GF-D8 (cell line): ENCODE results near the gene IQGAP2.
"Not testable (repeated sequence)": the region's sequence is repeated elsewhere in the genome, so short reads cannot be mapped to it uniquely, and the experiment has no call there.

Experiments used
- DNase-seq: peaks from one replicate; lab custom pipeline; 2025; lab: John Stamatoyannopoulos, UW

IQGAP2 gene

GRCh38 chr5:76663573-76663972 lies 260.5 kb downstream of the IQGAP2 start:
- DNase-seq: no peak

GRCh38 chr5:76664079-76664478 lies 261.0 kb downstream of the IQGAP2 start:
- DNase-seq: no peak

GRCh38 chr5:76667495-76667894 lies 264.4 kb downstream of the IQGAP2 start:
- no peak for DNase-seq

- no peak for DNase-seq
These were observed 266.2 kb downstream of the IQGAP2 start for GRCh38 chr5:76669245-76669644.

GRCh38 chr5:76670508-76670907 lies 267.4 kb downstream of the IQGAP2 start:
- no peak for DNase-seq

GRCh38 chr5:76672242-76672641 lies 269.2 kb downstream of the IQGAP2 start:
- DNase-seq: no peak

- DNase-seq: no peak
These were observed 270.0 kb downstream of the IQGAP2 start for GRCh38 chr5:76673125-76673524.

GRCh38 chr5:76674330-76675066 lies 271.4 kb downstream of the IQGAP2 start:
- no peak for DNase-seq

- DNase-seq: no peak
These were observed 272.3 kb downstream of the IQGAP2 start for GRCh38 chr5:76675364-76675763.

- DNase-seq: no peak
These were observed 274.9 kb downstream of the IQGAP2 start for GRCh38 chr5:76677849-76678472.

GRCh38 chr5:76679231-76679630 lies 276.1 kb downstream of the IQGAP2 start:
- no peak for DNase-seq

- not testable (repeated sequence) for DNase-seq
These were observed 277.7 kb downstream of the IQGAP2 start for GRCh38 chr5:76680826-76681225.

GRCh38 chr5:76681287-76681686 lies 278.2 kb downstream of the IQGAP2 start:
- no peak for DNase-seq

GRCh38 chr5:76682387-76682786 lies 279.3 kb downstream of the IQGAP2 start:
- DNase-seq: no peak

- DNase-seq: no peak
These were observed 281.0 kb downstream of the IQGAP2 start for GRCh38 chr5:76683816-76684731.

- no peak for DNase-seq
These were observed 281.9 kb downstream of the IQGAP2 start for GRCh38 chr5:76684756-76685519.

GRCh38 chr5:76685704-76686103 lies 282.6 kb downstream of the IQGAP2 start:
- no peak for DNase-seq

GRCh38 chr5:76688212-76688611 lies 285.1 kb downstream of the IQGAP2 start:
- no peak for DNase-seq

GRCh38 chr5:76688836-76689235 lies 285.8 kb downstream of the IQGAP2 start:
- DNase-seq: no peak

- DNase-seq: no peak
These were observed 286.4 kb downstream of the IQGAP2 start for GRCh38 chr5:76689321-76690036.

GRCh38 chr5:76690037-76690679 lies 287.1 kb downstream of the IQGAP2 start:
- DNase-seq: no peak
